H1 (cell line): ENCODE measurements around the gene METTL8.
A peak's percentile ranks its signal among the peaks of the same experiment; 100 is the strongest.

Experiments
- EP300 ChIP-seq, 2 experiments: IDR thresholded peaks; 1 replicate in 1 of 2; 2 replicates in 1 of 2; pipeline ENCODE4 v1.6.1; 2011 to 2012; ENCODE audit warnings: low read depth in 2 of 2, low read length in 2 of 2, mild to moderate bottlenecking in 2 of 2, borderline replicate concordance in 1 of 2, inconsistent platforms in 1 of 2, moderate library complexity in 1 of 2
- SRF ChIP-seq: IDR thresholded peaks from 2 replicates; pipeline ENCODE4 v1.6.1; 2011; ENCODE audit warnings: mild to moderate bottlenecking, low read depth, low read length, moderate library complexity
- TF ChIP-seq, protein P1 (sequence below), 3 experiments: IDR thresholded peaks; 1 replicate in 2 of 3; 2 replicates in 1 of 3; pipeline versions ENCODE4 v1.5.1 to v1.6.1; 2011; ENCODE audit warnings: low read length in 3 of 3, mild to moderate bottlenecking in 3 of 3, inconsistent platforms in 2 of 3, low read depth in 1 of 3, moderate library complexity in 1 of 3; ENCODE audit not compliant: insufficient read depth in 1 of 3; ENCODE audit errors: control extremely low read depth in 1 of 3

DNA sequence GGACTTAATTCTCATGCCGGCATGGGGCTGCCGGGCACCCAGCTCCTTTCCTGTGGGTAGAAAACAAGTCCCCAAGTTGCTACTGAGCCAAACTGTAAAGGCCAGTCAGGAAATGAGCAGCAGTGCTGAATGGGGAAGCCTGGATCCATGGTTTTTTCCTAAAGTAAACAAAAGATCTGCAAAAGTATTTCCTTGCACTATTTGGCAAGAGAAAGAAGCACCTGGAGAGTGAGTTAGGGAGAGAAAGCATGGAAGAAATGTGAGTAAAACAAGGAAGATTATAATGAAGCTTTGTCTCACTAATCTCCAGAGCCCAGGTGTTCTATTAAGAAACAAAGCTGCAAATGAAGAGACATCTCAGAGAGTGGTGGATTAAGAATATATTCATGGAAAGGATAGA lies 117.6 kb downstream of the METTL8 start:
- TF ChIP-seq EP300 (IDR thresholded peaks at IDR 0.05; ENCODE audit: borderline replicate concordance in 1 of 2, low read depth in 2 of 2, low read length in 2 of 2) (peak in 1 of 2 experiments; percentile 87; a peak in 2 of 3 replicates), SRF (no peak)
- TF ChIP-seq, protein P1, sequence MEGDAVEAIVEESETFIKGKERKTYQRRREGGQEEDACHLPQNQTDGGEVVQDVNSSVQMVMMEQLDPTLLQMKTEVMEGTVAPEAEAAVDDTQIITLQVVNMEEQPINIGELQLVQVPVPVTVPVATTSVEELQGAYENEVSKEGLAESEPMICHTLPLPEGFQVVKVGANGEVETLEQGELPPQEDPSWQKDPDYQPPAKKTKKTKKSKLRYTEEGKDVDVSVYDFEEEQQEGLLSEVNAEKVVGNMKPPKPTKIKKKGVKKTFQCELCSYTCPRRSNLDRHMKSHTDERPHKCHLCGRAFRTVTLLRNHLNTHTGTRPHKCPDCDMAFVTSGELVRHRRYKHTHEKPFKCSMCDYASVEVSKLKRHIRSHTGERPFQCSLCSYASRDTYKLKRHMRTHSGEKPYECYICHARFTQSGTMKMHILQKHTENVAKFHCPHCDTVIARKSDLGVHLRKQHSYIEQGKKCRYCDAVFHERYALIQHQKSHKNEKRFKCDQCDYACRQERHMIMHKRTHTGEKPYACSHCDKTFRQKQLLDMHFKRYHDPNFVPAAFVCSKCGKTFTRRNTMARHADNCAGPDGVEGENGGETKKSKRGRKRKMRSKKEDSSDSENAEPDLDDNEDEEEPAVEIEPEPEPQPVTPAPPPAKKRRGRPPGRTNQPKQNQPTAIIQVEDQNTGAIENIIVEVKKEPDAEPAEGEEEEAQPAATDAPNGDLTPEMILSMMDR (IDR thresholded peaks at IDR 0.05; ENCODE audit: control extremely low read depth in 1 of 3, insufficient read depth in 1 of 3, low read depth in 1 of 3, low read length in 3 of 3) = no peak
